GM06990 (cell line): ENCODE measurements around the gene SRSF11.

Experiments
- DNase-seq: peaks from one replicate; pipeline ENCODE4 v3.0.0-alpha.2; 2011; ENCODE audit not compliant: insufficient read length; ENCODE audit errors: extremely low read depth
- H3K27me3 ChIP-seq: replicated peaks from 2 replicates; pipeline ENCODE4 v1.6.0; 2011; ENCODE audit warnings: low read length; ENCODE audit not compliant: control insufficient read depth, insufficient read depth
- H3K36me3 ChIP-seq: 2 replicates; pipeline ENCODE4 v1.5.1; 2011; ENCODE audit warnings: low read length; ENCODE audit not compliant: control insufficient read depth, insufficient read depth
- H3K4me3 ChIP-seq: replicated peaks from 2 replicates; pipeline ENCODE4 v1.5.1; 2011; ENCODE audit warnings: low read depth, mild to moderate bottlenecking, control low read depth, low read length
- TF ChIP-seq, protein P1 (sequence below): IDR thresholded peaks from 2 replicates; pipeline ENCODE4 v1.5.1; 2011; ENCODE audit warnings: low read length, control low read depth, mild to moderate bottlenecking, inconsistent platforms; ENCODE audit not compliant: insufficient read depth, poor library complexity, severe bottlenecking

SRSF11 gene

DNA sequence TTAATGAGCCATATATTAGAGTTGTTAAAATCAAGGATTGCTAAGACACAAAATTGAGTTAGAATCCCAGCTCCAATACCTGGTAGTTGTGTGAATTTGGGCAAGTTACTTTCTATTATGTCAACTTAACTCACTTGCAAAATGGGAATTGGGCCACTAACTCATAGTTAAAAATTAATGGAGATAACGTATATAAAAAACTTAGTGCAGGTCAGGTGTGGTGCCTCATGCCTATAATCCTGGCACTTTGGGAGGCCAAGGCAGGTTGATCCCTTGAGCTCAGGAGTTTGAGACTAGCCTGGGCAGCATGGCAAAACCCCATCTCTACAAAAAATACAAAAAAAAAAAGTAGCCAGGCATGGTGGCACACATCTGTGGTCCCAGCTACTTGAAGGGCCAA lies 57.5 kb downstream of the SRSF11 start:
- no peak for DNase-seq
- Histone ChIP-seq H3K36me3 (no peaks in the 10 kb centered on the region; the same call in none of the 2 replicates), H3K4me3 (no peak overlapping the region), H3K27me3 (no peaks in the 10 kb centered on the region)
- TF ChIP-seq, protein P1, sequence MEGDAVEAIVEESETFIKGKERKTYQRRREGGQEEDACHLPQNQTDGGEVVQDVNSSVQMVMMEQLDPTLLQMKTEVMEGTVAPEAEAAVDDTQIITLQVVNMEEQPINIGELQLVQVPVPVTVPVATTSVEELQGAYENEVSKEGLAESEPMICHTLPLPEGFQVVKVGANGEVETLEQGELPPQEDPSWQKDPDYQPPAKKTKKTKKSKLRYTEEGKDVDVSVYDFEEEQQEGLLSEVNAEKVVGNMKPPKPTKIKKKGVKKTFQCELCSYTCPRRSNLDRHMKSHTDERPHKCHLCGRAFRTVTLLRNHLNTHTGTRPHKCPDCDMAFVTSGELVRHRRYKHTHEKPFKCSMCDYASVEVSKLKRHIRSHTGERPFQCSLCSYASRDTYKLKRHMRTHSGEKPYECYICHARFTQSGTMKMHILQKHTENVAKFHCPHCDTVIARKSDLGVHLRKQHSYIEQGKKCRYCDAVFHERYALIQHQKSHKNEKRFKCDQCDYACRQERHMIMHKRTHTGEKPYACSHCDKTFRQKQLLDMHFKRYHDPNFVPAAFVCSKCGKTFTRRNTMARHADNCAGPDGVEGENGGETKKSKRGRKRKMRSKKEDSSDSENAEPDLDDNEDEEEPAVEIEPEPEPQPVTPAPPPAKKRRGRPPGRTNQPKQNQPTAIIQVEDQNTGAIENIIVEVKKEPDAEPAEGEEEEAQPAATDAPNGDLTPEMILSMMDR = no peak

DNA sequence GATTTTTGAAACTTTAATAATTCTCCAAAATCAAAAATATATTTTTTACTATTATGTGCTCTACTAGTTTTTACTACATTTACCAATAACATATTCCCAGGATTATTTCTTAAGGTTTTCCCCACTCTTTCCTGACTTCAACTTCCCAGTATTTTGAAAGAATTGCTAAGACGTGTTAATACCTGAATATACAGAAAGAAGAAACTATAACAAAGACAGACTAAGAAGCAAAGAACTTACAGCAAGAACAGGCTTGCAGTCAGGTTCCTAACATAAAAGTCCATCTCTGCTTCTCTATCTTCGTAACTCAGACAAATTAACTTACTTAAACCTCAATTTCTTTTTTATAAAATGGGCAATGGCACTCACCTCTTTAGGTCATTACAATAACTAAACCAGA lies 63.2 kb downstream of the SRSF11 start:
- no peaks in the 10 kb centered on the region for H3K27me3 ChIP-seq
- H3K4me3 ChIP-seq = no peak overlapping the region
- no peaks in the 10 kb centered on the region; the same call in 1 of the 2 replicates for H3K36me3 ChIP-seq
- TF ChIP-seq, protein P1 = no peak
- no peak for DNase-seq

DNA sequence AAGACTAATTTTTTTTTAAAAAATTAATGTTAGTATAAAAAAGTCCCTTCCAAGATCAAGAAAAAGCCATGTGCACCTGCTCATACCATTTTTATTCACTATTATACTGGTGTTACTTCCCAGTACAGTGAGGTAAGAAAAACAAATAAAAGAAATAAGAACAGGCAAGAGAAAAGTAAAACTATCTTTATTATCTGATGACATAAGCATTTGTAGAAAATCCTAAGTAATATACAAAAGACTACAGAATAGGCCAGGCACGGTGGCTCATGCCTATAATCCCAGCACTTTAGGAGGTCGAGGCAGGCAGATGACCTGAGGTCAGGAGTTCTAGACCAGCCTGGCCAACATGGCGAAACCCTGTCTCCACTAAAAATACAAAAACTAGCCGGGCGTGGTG lies 65.3 kb downstream of the SRSF11 start:
- H3K27me3 ChIP-seq = no peaks in the 10 kb centered on the region
- DNase-seq = no peak
- H3K4me3 ChIP-seq = no peak overlapping the region
- H3K36me3 ChIP-seq = peaks cover 3% of the 10 kb centered on the region
- TF ChIP-seq, protein P1 = no peak

DNA sequence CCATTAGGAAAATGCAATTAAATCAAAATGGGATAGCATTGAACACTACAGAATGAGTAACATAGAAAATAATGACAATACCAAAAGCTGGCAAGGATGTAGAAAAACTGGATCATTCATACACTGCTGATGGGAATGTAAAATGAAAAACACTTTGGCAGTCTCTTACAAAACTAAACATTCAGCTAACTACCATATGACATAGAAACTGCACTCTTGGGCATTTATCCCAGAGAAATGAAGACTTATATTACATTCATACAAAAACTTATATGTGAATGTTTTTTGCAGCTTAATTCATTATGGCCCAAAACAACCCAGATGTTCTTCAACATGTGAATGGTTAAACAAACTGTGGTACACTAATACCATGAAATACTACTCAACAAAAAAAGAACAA lies 67.0 kb downstream of the SRSF11 start:
- H3K27me3 ChIP-seq = no peaks in the 10 kb centered on the region
- H3K4me3 ChIP-seq = no peak overlapping the region
- H3K36me3 ChIP-seq = peaks cover 3% of the 10 kb centered on the region
- TF ChIP-seq, protein P1 = no peak
- DNase-seq = no peak

DNA sequence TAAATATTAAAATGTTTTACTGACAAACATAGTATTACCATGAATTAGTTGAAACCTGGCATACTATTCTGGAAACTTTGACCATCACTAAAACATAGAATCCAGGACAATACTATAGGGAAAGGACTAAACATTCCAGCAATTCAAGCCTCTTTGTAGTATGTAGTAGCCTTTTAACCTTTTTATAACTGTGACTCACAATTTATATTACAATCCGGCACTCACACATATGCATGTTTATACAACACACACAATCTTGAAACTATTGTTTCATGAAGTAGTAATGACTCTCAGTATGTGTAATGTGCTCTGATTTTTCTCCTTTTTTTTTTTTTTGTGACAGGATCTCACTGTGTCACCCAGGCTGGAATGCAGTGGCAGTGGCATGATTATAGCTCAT lies 69.0 kb downstream of the SRSF11 start:
- Histone ChIP-seq H3K27me3 (no peaks in the 10 kb centered on the region), H3K4me3 (no peak overlapping the region), H3K36me3 (peaks cover 3% of the 10 kb centered on the region)
- DNase-seq = no peak
- TF ChIP-seq, protein P1 = no peak

DNA sequence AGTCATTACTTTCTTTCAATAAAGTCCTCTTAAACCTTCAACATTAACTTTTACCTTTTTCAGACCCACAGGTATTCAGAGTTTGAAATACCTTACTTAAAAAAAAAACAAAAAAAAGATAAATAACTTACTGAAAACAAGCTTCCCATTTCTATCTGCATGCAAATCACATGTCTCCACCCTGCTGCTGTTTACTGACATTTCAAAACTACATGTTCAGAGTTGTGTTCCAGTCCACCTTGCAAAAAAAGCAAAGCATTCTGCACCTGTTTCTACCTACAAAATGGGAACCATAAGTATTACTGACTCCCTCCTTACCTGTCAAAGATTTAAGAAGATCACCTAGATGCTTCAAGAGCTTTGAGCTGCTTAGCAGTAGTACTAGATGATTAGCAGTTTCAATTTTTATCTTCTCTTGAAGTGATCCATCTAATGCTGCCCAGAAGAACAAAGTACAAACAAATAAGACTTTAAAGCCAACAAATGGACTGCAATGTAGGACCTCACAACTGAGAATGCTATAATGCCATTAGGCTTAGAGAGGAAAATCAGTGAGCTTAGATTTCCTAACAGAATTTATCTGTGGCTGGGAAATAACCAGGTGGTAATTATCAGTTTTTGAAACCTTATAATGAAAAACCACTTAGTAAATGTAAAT lies 72.1 kb downstream of the SRSF11 start:
- DNase-seq = no peak
- TF ChIP-seq, protein P1 = no peak
- Histone ChIP-seq H3K4me3 (no peak overlapping the region), H3K27me3 (no peaks in the 10 kb centered on the region), H3K36me3 (peaks cover 3% of the 10 kb centered on the region)
